HepG2 (cell line): Measurements from ENCODE around the gene PTGES3. TPM values are rescaled to one million over a fixed set of nuclear protein-coding genes. Genes with fewer than 3 reads are reported as not detected.

ENCODE experiments used
- GABPB1 ChIP-seq: IDR thresholded peaks from 2 replicates; pipeline ENCODE4 v1.6.1; 2016; ENCODE audit warnings: mild to moderate bottlenecking, missing genetic modification reagents, moderate library complexity, missing compliant biosample characterization
- NFE2L1 ChIP-seq: sonication (generic); formaldehyde crosslinking; IDR thresholded peaks from 2 replicates; pipeline ENCODE4 v1.4.0; 2020; ENCODE audit warnings: missing genetic modification reagents, mild to moderate bottlenecking, borderline replicate concordance
- NKX3-1 ChIP-seq: sonication (generic); formaldehyde crosslinking; IDR thresholded peaks from 2 replicates; pipeline ENCODE4 v1.5.0; 2020; ENCODE audit warnings: missing genetic modification reagents
- NR1H2 ChIP-seq: sonication (generic); formaldehyde crosslinking; IDR thresholded peaks from 2 replicates; pipeline ENCODE4 v1.8.1; 2022; ENCODE audit warnings: low read depth, missing genetic modification reagents, borderline replicate concordance
- RXRA ChIP-seq: sonication (generic); formaldehyde crosslinking; IDR thresholded peaks from 2 replicates; pipeline ENCODE4 v1.5.1; 2020; ENCODE audit warnings: missing genetic modification reagents
- SALL1 ChIP-seq: sonication (generic); formaldehyde crosslinking; IDR thresholded peaks from 2 replicates; pipeline ENCODE4 v1.8.0; 2022; ENCODE audit warnings: mild to moderate bottlenecking, missing genetic modification reagents
- ZC3H4 ChIP-seq: sonication (generic); formaldehyde crosslinking; IDR thresholded peaks from 2 replicates; pipeline ENCODE4 v1.4.0; 2020; ENCODE audit warnings: missing genetic modification reagents, borderline replicate concordance
- ZNF337 ChIP-seq: sonication (generic); formaldehyde crosslinking; IDR thresholded peaks from 2 replicates; pipeline ENCODE4 v1.5.1; 2020; ENCODE audit warnings: missing genetic modification reagents, low read depth, mild to moderate bottlenecking, borderline replicate concordance
- ZNF350 ChIP-seq: sonication (generic); formaldehyde crosslinking; IDR thresholded peaks from 2 replicates; pipeline ENCODE4 v1.4.0; 2020; ENCODE audit warnings: mild to moderate bottlenecking, low read depth, missing genetic modification reagents, borderline replicate concordance
- polyA plus RNA-seq, 8 experiments: library from polyadenylated mRNA; depleted of rRNA in 3 of 8; stranded (reverse) in 7 of 8; unstranded in 1 of 8; fragments of >200 nt; fragmentation: Illumina TruSeq in 4 of 8; extraction: Trizol in 4 of 8; gene quantifications; 2 replicates each; pipeline versions ENCODE4 v1.2.1 to v1.2.3, GENCODE V29; 2011 to 2016; ENCODE audit warnings: low read depth in 4 of 8, missing spikeins in 1 of 8, mixed read lengths in 1 of 8; ENCODE audit not compliant: insufficient read depth in 1 of 8
- total RNA-seq, 5 experiments: library from RNA; depleted of rRNA; stranded (reverse); fragments of >200 nt; fragmentation: Illumina TruSeq; extraction: Trizol; gene quantifications; 2 replicates each; pipeline ENCODE4 v1.2.3, GENCODE V29; 2016; ENCODE audit warnings: low read depth in 1 of 5
- TF ChIP-seq, protein P1 (sequence below): sonication (generic); formaldehyde crosslinking; IDR thresholded peaks from 2 replicates; pipeline ENCODE4 v1.4.0; 2020; ENCODE audit warnings: missing genetic modification reagents
- TF ChIP-seq, protein P2 (sequence below): sonication (generic); formaldehyde crosslinking; IDR thresholded peaks from 2 replicates; pipeline ENCODE4 v1.5.1; 2020; ENCODE audit warnings: missing genetic modification reagents, mild to moderate bottlenecking, borderline replicate concordance
- TF ChIP-seq, protein P3 (sequence below): sonication (generic); formaldehyde crosslinking; IDR thresholded peaks from 2 replicates; pipeline ENCODE4 v1.5.0; 2020; ENCODE audit warnings: mild to moderate bottlenecking, missing genetic modification reagents
- TF ChIP-seq, protein P4 (sequence below): sonication (generic); formaldehyde crosslinking; conservative IDR thresholded peaks from 2 replicates; pipeline ENCODE4 v1.4.0; 2020; ENCODE audit warnings: missing genetic modification reagents

Gene PTGES3
- total and polyA plus RNA-seq, 2 of the 13 experiments (the other 11 are each of a cell fraction or from before 2014, with no cell fraction given), result 54.4 to 159 TPM

DNA sequence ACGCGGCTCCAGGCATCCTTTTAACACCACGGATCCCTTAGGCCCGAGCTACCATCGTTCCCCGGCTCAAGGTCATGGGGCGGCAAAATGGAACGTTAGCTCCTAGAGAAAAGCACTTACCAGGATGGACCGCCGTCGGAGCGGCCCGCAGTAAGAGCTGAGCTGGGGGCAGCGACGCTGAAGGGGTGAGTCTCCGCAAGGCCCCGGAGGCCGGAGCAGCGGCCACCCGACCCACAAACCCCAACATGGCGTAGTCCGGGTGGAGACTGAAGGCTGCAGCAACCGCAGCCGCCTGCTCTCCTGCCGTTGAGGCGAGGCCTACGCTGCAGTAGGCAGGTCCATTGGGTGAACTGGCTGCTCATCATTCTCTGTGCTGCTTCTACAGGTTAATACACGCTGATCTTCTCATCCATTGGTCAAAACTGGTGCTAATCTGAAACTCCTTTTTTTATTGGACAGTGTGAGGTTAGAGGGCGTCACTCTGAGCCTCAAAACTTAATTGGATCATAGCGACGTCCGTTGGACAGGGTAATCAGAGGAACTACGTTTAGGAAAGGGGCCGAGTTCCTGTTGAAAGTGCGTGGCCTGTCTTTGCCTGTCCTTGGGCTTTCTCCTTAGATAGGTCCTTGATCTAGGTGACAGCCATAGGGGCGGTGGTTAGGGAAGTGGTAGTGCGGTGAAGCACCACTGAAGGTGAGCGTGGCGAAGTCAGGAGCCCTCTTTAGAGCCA, 42.2 kb downstream of the PTGES3 start, which contains the start of gene ATP5F1B (continued):
- TF ChIP-seq RXRA (peak; percentile 61; the same call in 1 of the 2 replicates), NKX3-1 (CRISPR knock-in tag) (peak; percentile 75; the same call in 1 of the 2 replicates), ZNF350 (peak; percentile 86; the same call in 1 of the 2 replicates), SALL1 (peak; percentile 76), NFE2L1 (CRISPR knock-in tag) (no peak), ZNF337 (CRISPR knock-in tag) (no peak), GABPB1 (CRISPR knock-in tag) (peak; percentile 79), ZC3H4 (CRISPR knock-in tag) (no peak), NR1H2 (CRISPR knock-in tag) (no peak)
- TF ChIP-seq, protein P1, sequence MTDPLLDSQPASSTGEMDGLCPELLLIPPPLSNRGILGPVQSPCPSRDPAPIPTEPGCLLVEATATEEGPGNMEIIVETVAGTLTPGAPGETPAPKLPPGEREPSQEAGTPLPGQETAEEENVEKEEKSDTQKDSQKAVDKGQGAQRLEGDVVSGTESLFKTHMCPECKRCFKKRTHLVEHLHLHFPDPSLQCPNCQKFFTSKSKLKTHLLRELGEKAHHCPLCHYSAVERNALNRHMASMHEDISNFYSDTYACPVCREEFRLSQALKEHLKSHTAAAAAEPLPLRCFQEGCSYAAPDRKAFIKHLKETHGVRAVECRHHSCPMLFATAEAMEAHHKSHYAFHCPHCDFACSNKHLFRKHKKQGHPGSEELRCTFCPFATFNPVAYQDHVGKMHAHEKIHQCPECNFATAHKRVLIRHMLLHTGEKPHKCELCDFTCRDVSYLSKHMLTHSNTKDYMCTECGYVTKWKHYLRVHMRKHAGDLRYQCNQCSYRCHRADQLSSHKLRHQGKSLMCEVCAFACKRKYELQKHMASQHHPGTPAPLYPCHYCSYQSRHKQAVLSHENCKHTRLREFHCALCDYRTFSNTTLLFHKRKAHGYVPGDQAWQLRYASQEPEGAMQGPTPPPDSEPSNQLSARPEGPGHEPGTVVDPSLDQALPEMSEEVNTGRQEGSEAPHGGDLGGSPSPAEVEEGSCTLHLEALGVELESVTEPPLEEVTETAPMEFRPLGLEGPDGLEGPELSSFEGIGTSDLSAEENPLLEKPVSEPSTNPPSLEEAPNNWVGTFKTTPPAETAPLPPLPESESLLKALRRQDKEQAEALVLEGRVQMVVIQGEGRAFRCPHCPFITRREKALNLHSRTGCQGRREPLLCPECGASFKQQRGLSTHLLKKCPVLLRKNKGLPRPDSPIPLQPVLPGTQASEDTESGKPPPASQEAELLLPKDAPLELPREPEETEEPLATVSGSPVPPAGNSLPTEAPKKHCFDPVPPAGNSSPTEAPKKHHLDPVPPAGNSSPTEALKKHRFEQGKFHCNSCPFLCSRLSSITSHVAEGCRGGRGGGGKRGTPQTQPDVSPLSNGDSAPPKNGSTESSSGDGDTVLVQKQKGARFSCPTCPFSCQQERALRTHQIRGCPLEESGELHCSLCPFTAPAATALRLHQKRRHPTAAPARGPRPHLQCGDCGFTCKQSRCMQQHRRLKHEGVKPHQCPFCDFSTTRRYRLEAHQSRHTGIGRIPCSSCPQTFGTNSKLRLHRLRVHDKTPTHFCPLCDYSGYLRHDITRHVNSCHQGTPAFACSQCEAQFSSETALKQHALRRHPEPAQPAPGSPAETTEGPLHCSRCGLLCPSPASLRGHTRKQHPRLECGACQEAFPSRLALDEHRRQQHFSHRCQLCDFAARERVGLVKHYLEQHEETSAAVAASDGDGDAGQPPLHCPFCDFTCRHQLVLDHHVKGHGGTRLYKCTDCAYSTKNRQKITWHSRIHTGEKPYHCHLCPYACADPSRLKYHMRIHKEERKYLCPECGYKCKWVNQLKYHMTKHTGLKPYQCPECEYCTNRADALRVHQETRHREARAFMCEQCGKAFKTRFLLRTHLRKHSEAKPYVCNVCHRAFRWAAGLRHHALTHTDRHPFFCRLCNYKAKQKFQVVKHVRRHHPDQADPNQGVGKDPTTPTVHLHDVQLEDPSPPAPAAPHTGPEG (CRISPR knock-in tag), result no peak; the same call in 1 of the 2 replicates
- TF ChIP-seq, protein P2, sequence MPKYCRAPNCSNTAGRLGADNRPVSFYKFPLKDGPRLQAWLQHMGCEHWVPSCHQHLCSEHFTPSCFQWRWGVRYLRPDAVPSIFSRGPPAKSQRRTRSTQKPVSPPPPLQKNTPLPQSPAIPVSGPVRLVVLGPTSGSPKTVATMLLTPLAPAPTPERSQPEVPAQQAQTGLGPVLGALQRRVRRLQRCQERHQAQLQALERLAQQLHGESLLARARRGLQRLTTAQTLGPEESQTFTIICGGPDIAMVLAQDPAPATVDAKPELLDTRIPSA (CRISPR knock-in tag), result no peak
- TF ChIP-seq, protein P3, sequence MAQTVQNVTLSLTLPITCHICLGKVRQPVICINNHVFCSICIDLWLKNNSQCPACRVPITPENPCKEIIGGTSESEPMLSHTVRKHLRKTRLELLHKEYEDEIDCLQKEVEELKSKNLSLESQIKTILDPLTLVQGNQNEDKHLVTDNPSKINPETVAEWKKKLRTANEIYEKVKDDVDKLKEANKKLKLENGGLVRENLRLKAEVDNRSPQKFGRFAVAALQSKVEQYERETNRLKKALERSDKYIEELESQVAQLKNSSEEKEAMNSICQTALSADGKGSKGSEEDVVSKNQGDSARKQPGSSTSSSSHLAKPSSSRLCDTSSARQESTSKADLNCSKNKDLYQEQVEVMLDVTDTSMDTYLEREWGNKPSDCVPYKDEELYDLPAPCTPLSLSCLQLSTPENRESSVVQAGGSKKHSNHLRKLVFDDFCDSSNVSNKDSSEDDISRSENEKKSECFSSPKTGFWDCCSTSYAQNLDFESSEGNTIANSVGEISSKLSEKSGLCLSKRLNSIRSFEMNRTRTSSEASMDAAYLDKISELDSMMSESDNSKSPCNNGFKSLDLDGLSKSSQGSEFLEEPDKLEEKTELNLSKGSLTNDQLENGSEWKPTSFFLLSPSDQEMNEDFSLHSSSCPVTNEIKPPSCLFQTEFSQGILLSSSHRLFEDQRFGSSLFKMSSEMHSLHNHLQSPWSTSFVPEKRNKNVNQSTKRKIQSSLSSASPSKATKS (CRISPR knock-in tag), result no peak
- TF ChIP-seq, protein P4, sequence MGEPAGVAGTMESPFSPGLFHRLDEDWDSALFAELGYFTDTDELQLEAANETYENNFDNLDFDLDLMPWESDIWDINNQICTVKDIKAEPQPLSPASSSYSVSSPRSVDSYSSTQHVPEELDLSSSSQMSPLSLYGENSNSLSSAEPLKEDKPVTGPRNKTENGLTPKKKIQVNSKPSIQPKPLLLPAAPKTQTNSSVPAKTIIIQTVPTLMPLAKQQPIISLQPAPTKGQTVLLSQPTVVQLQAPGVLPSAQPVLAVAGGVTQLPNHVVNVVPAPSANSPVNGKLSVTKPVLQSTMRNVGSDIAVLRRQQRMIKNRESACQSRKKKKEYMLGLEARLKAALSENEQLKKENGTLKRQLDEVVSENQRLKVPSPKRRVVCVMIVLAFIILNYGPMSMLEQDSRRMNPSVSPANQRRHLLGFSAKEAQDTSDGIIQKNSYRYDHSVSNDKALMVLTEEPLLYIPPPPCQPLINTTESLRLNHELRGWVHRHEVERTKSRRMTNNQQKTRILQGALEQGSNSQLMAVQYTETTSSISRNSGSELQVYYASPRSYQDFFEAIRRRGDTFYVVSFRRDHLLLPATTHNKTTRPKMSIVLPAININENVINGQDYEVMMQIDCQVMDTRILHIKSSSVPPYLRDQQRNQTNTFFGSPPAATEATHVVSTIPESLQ (CRISPR knock-in tag), result no peak
